Kidney (tissue), 14 donors: Measurements from ENCODE around the gene LRRC43. TPM values are rescaled to one million over a fixed set of nuclear protein-coding genes. Genes with fewer than 3 reads are reported as not detected.

Experiments
- DNase-seq, 5 donors: peaks; one replicate each; pipeline ENCODE4 v3.0.0-alpha.2; 2013 to 2020
- FAIRE-seq: peaks from 2 replicates; lab custom pipeline; 2012; peaks lifted over from hg19 to GRCh38; lab: Jason Lieb, UNC
- H3K27ac ChIP-seq, 2 donors: one replicate each; pipeline ENCODE4 v1.7.0; 2013; ENCODE audit warnings: low read depth in 2 of 2, low read length in 2 of 2, inconsistent platforms in 1 of 2
- H3K27me3 ChIP-seq: one replicate; pipeline ENCODE4 v1.7.1; 2013; ENCODE audit warnings: low read length, inconsistent platforms; ENCODE audit not compliant: control insufficient read depth, insufficient read depth
- H3K36me3 ChIP-seq, 3 donors: one replicate each; pipeline versions ENCODE4 v1.7.0 to v1.7.1; 2013; ENCODE audit warnings: low read length in 3 of 3, control low read depth in 1 of 3, inconsistent platforms in 1 of 3; ENCODE audit not compliant: insufficient read depth in 3 of 3, control insufficient read depth in 2 of 3
- H3K4me1 ChIP-seq, 3 donors: one replicate each; pipeline versions ENCODE4 v1.7.0 to v1.7.1; 2013; ENCODE audit warnings: low read length in 3 of 3, inconsistent platforms in 1 of 3, low read depth in 1 of 3; ENCODE audit not compliant: control insufficient read depth in 2 of 3, insufficient read depth in 2 of 3
- H3K4me3 ChIP-seq, 3 donors: one replicate each; pipeline versions ENCODE4 v1.7.0 to v1.8.1; 2013; ENCODE audit warnings: low read length in 3 of 3, control low read depth in 1 of 3, inconsistent platforms in 1 of 3
- H3K9ac ChIP-seq, 3 donors: one replicate each; pipeline versions ENCODE4 v1.7.0 to v1.7.1; 2013; ENCODE audit warnings: low read length in 3 of 3, control low read depth in 1 of 3, inconsistent platforms in 1 of 3
- H3K9me3 ChIP-seq, 3 donors: one replicate each; pipeline versions ENCODE4 v1.7.0 to v1.7.1; 2013; ENCODE audit warnings: low read length in 3 of 3, control low read depth in 1 of 3, inconsistent platforms in 1 of 3; ENCODE audit not compliant: control insufficient read depth in 2 of 3, insufficient read depth in 1 of 3
- intact Hi-C: fragments of 100-400 bp; cut with DNase I; formaldehyde crosslinking; loops from one replicate; pipeline ENCODE4 v1.11.1; 2022
- polyA plus RNA-seq: library from polyadenylated mRNA; stranded (reverse); fragments of 350-450 nt; fragmentation: Illumina TruSeq; extraction: RNeasy Lipid Tissue Mini Kit (QIAGEN cat#74804); gene quantifications from one replicate; pipeline ENCODE4 v1.2.3, GENCODE V29; 2014; ENCODE audit warnings: low read depth, low replicate concordance; ENCODE audit not compliant: insufficient read depth
- total RNA-seq: library from RNA; stranded (reverse); fragmentation: NEBNext Ultra II Directional; extraction: Animal tissue kit (Norgen Biotek cat#: 25700); gene quantifications from one replicate; pipeline ENCODE4 v1.2.1, GENCODE V29; 2021
- TF ChIP-seq, protein P1 (sequence below): IDR thresholded peaks from 3 replicates; pipeline ENCODE4 v1.5.1; 2012; ENCODE audit warnings: mild to moderate bottlenecking, moderate library complexity, borderline replicate concordance; ENCODE audit not compliant: insufficient read depth; ENCODE audit errors: extremely low read depth
- donor health status: control.
- donor health status: control.
- donor health status: control.
- donor health status: control.
- donor health status: control.
- donor health status: DM: yes; HTN: yes; CAD: no.
- donor health status: Normal renal cell carcinoma (clear cell type).

The LRRC43 gene
- total and polyA plus RNA-seq, 2 donors from 2014 or later, result 4.8 to 7.9 TPM

- Histone ChIP-seq H3K4me3 (no peak overlapping the region), H3K4me1 (no peaks in the 10 kb centered on the region), H3K9ac (no peak overlapping the region), H3K9me3 (no peaks in the 10 kb centered on the region), H3K27ac (no peak overlapping the region), H3K36me3 (no peaks in the 10 kb centered on the region), H3K27me3 (no peaks in the 10 kb centered on the region)
- FAIRE-seq (no peak), DNase-seq (peak in 1 of 5 donors; percentile 65)
- TF ChIP-seq, protein P1, sequence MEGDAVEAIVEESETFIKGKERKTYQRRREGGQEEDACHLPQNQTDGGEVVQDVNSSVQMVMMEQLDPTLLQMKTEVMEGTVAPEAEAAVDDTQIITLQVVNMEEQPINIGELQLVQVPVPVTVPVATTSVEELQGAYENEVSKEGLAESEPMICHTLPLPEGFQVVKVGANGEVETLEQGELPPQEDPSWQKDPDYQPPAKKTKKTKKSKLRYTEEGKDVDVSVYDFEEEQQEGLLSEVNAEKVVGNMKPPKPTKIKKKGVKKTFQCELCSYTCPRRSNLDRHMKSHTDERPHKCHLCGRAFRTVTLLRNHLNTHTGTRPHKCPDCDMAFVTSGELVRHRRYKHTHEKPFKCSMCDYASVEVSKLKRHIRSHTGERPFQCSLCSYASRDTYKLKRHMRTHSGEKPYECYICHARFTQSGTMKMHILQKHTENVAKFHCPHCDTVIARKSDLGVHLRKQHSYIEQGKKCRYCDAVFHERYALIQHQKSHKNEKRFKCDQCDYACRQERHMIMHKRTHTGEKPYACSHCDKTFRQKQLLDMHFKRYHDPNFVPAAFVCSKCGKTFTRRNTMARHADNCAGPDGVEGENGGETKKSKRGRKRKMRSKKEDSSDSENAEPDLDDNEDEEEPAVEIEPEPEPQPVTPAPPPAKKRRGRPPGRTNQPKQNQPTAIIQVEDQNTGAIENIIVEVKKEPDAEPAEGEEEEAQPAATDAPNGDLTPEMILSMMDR, result no peak
- intact Hi-C loops, result no loop called here
Observed at GRCh38 chr12:122189626-122190475, 6.9 kb downstream of the LRRC43 start.

DNA sequence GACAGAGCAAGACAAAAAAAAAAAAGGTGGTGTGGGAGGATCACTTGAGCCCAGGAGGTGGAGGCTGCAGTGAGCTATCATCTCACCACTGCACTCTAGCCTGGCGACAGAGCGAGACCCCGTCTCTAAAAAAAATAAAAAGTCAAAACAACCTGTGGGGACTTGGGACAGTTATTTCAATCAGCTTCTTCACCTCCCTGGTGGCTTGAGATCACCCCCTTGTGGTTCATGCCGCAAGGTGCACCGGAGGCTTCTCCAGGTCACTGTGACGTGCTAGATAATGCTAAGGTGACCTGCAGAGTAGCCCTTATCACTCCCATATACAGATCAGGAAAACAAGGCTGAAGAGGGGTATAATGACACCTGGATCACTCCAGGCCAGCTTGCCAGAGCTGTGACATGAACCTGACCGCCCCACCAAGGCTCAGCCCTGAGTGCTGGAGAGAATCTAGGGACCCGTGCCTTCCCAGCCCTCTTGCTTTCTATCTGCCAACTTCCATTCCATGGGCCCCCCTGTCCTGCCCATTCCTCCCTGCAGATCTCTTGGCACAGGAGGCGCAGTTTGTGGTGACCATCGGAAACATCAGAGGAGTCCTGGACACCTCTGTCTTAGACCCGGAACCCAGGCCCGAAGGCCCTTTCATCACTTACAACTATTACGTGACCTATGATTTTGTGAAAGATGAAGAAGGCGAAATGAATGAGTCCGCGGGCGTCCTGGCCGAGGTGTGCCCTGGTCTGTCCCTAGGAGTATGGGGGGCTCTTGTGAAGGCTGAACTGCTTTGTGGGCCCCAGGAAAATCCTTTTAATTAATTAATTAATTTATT, 8.1 kb downstream of the LRRC43 start:
- FAIRE-seq (no peak), DNase-seq (peak; percentile 44 to 77 (median 67))
- TF ChIP-seq, protein P1, result peak; percentile 88
- no peak overlapping the region for H3K4me3 ChIP-seq
- intact Hi-C loops, result no loop called here
- H3K9me3 ChIP-seq, result no peaks in the 10 kb centered on the region
- H3K27ac ChIP-seq, result no peak overlapping the region
- H3K9ac ChIP-seq, result no peak overlapping the region
- H3K27me3 ChIP-seq, result no peaks in the 10 kb centered on the region
- no peaks in the 10 kb centered on the region for H3K36me3 ChIP-seq
- H3K4me1 ChIP-seq, result no peaks in the 10 kb centered on the region

- no peaks in the 10 kb centered on the region for H3K4me1 ChIP-seq
- intact Hi-C loops, result no loop called here
- no peak overlapping the region for H3K4me3 ChIP-seq
- TF ChIP-seq, protein P1, result no peak
- H3K36me3 ChIP-seq, result no peaks in the 10 kb centered on the region
- FAIRE-seq, result no peak
- H3K27me3 ChIP-seq, result no peaks in the 10 kb centered on the region
- DNase-seq, result peak in 1 of 5 donors; percentile 17
- H3K9ac ChIP-seq, result no peak overlapping the region
- H3K9me3 ChIP-seq, result no peaks in the 10 kb centered on the region
- no peak overlapping the region for H3K27ac ChIP-seq
Observed at GRCh38 chr12:122192441-122192840, 9.5 kb downstream of the LRRC43 start.
